Measurements from ENCODE around the gene F10. TPM values are rescaled to one million over a fixed set of nuclear protein-coding genes. Genes with fewer than 3 reads are reported as not detected.

F10 gene
- total and polyA plus RNA-seq, 2 donors (not counting 3 experiments of a cell fraction or from before 2014, with no cell fraction given) = 0.25 TPM; not detected in 1

DNA sequence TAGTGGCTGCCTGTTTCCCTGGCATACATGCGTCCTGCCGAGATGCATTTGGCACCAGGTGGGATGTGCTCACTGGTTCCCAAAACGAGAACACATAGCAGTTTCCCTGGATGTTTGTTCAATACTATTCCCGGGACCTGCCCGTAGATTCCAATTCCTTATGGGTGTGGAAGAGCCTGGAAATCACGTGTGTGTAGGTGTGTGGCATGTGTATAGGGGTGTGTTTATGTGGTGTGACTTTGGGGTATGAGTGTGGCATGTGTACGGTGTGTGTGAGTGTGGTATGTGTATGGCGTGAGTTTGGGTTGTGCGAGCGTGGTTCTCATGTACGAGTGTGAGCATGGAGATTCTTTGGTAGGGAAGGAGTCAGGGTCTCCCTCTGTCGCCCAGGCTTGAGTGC, 19.9 kb upstream of the F10 start:
- no peak overlapping the region for H2AFZ ChIP-seq (ENCODE audit: low read depth, low read length)
- H3K9me3 ChIP-seq (replicated peaks; ENCODE audit: control insufficient read depth, insufficient read depth, low read length) = no peaks in the 10 kb centered on the region
- no TSS peak for BruUV-seq (replicated peaks)
- no peaks in the 10 kb centered on the region for H3K79me2 ChIP-seq (ENCODE audit: control insufficient read depth, insufficient read depth, low read length)
- H3K9ac ChIP-seq (replicated peaks; ENCODE audit: extremely low read depth, insufficient read depth, low read length) = no peak overlapping the region
- ChIA-PET POLR2A (no interaction called here), CTCF (interaction anchor here (1.2 kb wide), 1 partner anchor 11 kb away, joined by 4 read pairs; no protein-coding TSS in a partner anchor)
- DNase-seq (ENCODE audit: low read depth, low spot score) (no peak), FAIRE-seq (no peak)
- H3K9me1 ChIP-seq (replicated peaks; ENCODE audit: control insufficient read depth, extremely low read depth, insufficient read depth, low read length) = no peaks in the 10 kb centered on the region
- no peak overlapping the region for H3K4me2 ChIP-seq (ENCODE audit: insufficient read depth, low read length)
- no peaks in the 10 kb centered on the region for H3K36me3 ChIP-seq (ENCODE audit: control insufficient read depth in 2 of 2, extremely low read depth in 1 of 2, insufficient read depth in 2 of 2, low read length in 2 of 2)
- H3K27ac ChIP-seq (ENCODE audit: insufficient read depth, low read depth, low read length) = no peak overlapping the region
- dilution Hi-C loops (cut with MboI; ENCODE audit: extremely low pct_ligation_motif_present, low sequenced_read_pairs) = no loop called here
- no peaks in the 10 kb centered on the region for H4K20me1 ChIP-seq (replicated peaks; ENCODE audit: control insufficient read depth, extremely low read depth, insufficient read depth, low read length)
- no peak overlapping the region for H3K4me3 ChIP-seq (replicated peaks in 1 of 3; ENCODE audit: insufficient read depth in 1 of 3, low read depth in 1 of 3, low read length in 3 of 3)
- TF ChIP-seq, protein P1, sequence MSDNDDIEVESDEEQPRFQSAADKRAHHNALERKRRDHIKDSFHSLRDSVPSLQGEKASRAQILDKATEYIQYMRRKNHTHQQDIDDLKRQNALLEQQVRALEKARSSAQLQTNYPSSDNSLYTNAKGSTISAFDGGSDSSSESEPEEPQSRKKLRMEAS (IDR thresholded peaks at IDR 0.05; ENCODE audit: insufficient read depth, insufficient read length) = no peak
- no peak for TF ChIP-seq EZH2 (IDR thresholded peaks at IDR 0.05; ENCODE audit: borderline replicate concordance, low read depth, low read length, severe bottlenecking)
- TF ChIP-seq, protein P2, sequence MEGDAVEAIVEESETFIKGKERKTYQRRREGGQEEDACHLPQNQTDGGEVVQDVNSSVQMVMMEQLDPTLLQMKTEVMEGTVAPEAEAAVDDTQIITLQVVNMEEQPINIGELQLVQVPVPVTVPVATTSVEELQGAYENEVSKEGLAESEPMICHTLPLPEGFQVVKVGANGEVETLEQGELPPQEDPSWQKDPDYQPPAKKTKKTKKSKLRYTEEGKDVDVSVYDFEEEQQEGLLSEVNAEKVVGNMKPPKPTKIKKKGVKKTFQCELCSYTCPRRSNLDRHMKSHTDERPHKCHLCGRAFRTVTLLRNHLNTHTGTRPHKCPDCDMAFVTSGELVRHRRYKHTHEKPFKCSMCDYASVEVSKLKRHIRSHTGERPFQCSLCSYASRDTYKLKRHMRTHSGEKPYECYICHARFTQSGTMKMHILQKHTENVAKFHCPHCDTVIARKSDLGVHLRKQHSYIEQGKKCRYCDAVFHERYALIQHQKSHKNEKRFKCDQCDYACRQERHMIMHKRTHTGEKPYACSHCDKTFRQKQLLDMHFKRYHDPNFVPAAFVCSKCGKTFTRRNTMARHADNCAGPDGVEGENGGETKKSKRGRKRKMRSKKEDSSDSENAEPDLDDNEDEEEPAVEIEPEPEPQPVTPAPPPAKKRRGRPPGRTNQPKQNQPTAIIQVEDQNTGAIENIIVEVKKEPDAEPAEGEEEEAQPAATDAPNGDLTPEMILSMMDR (IDR thresholded peaks at IDR 0.05; ENCODE audit: extremely low read depth in 1 of 2, insufficient read depth in 1 of 2, low read depth in 1 of 2, low read length in 2 of 2) = no peak
- TF ChIP-seq FOS (IDR thresholded peaks at IDR 0.05; ENCODE audit: borderline replicate concordance, insufficient read depth, low read length) = no peak
- no peaks in the 10 kb centered on the region for H3K27me3 ChIP-seq (ENCODE audit: control insufficient read depth in 2 of 2, insufficient read depth in 2 of 2, low read length in 2 of 2)
- intact Hi-C loops (cut with micrococcal nuclease) = no loop called here
- H3K4me1 ChIP-seq (ENCODE audit: control insufficient read depth, extremely low read depth, insufficient read depth, low read length) = no peaks in the 10 kb centered on the region

DNA sequence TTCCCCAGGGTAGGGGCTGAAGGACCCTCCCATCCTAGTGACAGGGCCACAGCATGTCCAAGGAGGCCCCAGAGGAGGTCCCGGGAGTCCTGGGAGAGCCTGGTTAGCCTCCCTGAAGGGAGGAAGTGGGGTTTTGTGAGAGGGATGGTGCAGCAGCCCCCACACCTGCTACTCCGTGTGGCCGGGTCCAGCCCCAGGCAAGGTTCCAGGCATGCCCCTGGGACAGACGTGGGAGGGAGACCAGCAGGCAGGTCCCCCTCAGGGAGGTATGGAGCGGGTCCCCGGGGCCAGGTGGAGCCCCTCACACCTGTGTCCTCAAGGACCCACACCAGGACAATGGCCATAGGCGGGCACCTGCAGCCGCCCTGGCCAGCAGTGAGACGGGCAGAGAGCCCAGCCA, 19.0 kb upstream of the F10 start:
- H2AFZ ChIP-seq (ENCODE audit: low read depth, low read length) = no peak overlapping the region
- dilution Hi-C loops (cut with MboI; ENCODE audit: extremely low pct_ligation_motif_present, low sequenced_read_pairs) (no loop called here), intact Hi-C loops (cut with micrococcal nuclease) (no loop called here)
- POLR2A ChIA-PET = no interaction called here
- H3K4me3 ChIP-seq (replicated peaks in 1 of 3; ENCODE audit: insufficient read depth in 1 of 3, low read depth in 1 of 3, low read length in 3 of 3) = no peak overlapping the region
- H3K27me3 ChIP-seq (ENCODE audit: control insufficient read depth in 2 of 2, insufficient read depth in 2 of 2, low read length in 2 of 2) = no peaks in the 10 kb centered on the region
- H3K4me1 ChIP-seq (ENCODE audit: control insufficient read depth, extremely low read depth, insufficient read depth, low read length) = no peaks in the 10 kb centered on the region
- TF ChIP-seq POLR2AphosphoS5 (IDR thresholded peaks at IDR 0.05; ENCODE audit: insufficient read depth, low read depth, low read length) (no peak), GATA2 (IDR thresholded peaks at IDR 0.05; ENCODE audit: insufficient read depth, insufficient read length, low read depth, low read length) (no peak), POLR2A (IDR thresholded peaks at IDR 0.05; ENCODE audit: low read depth, low read length) (no peak), FOS (IDR thresholded peaks at IDR 0.05; ENCODE audit: borderline replicate concordance, insufficient read depth, low read length) (no peak), EZH2 (IDR thresholded peaks at IDR 0.05; ENCODE audit: borderline replicate concordance, low read depth, low read length, severe bottlenecking) (no peak), JUN (IDR thresholded peaks at IDR 0.05; ENCODE audit: borderline replicate concordance, insufficient read depth, insufficient read length, low read depth) (no peak), MYC (IDR thresholded peaks at IDR 0.05; ENCODE audit: low read depth, low read length) (no peak)
- TF ChIP-seq, protein P1 (IDR thresholded peaks at IDR 0.05; ENCODE audit: insufficient read depth, insufficient read length) = no peak
- TF ChIP-seq, protein P2 (IDR thresholded peaks at IDR 0.05; ENCODE audit: extremely low read depth in 1 of 2, insufficient read depth in 1 of 2, low read depth in 1 of 2, low read length in 2 of 2) = no peak
- H4K20me1 ChIP-seq (replicated peaks; ENCODE audit: control insufficient read depth, extremely low read depth, insufficient read depth, low read length) = no peaks in the 10 kb centered on the region
- H3K4me2 ChIP-seq (ENCODE audit: insufficient read depth, low read length) = no peak overlapping the region
- H3K36me3 ChIP-seq (ENCODE audit: control insufficient read depth in 2 of 2, extremely low read depth in 1 of 2, insufficient read depth in 2 of 2, low read length in 2 of 2) = no peaks in the 10 kb centered on the region
- H3K27ac ChIP-seq (ENCODE audit: insufficient read depth, low read depth, low read length) = no peak overlapping the region
- no TSS peak for BruUV-seq (replicated peaks)
- CTCF ChIA-PET = no interaction called here
- DNase-seq (ENCODE audit: low read depth, low spot score) (no peak), FAIRE-seq (no peak)
- no peak overlapping the region for H3K9ac ChIP-seq (replicated peaks; ENCODE audit: extremely low read depth, insufficient read depth, low read length)
- no peaks in the 10 kb centered on the region for H3K79me2 ChIP-seq (ENCODE audit: control insufficient read depth, insufficient read depth, low read length)
- no peaks in the 10 kb centered on the region for H3K9me3 ChIP-seq (replicated peaks; ENCODE audit: control insufficient read depth, insufficient read depth, low read length)
- no peaks in the 10 kb centered on the region for H3K9me1 ChIP-seq (replicated peaks; ENCODE audit: control insufficient read depth, extremely low read depth, insufficient read depth, low read length)

All from endothelial cell of umbilical vein (primary cell).